Measurements from ENCODE around the gene COX10.
"Not testable (repeated sequence)": the region's sequence is repeated elsewhere in the genome, so short reads cannot be mapped to it uniquely, and the experiment has no call there.

COX10 gene

GRCh38 chr17:14165616-14166015, 96.3 kb downstream of the COX10 start:
- no peaks in the 10 kb centered on the region for H3K4me1 ChIP-seq (ENCODE audit: control insufficient read depth in 2 of 2, insufficient read depth in 2 of 2, low read length in 2 of 2)
- H3K9me3 ChIP-seq (ENCODE audit: control insufficient read depth in 2 of 2, low read length in 2 of 2) = peaks cover 0 to 5% of the 10 kb centered on the region in 2 donors
- no peaks in the 10 kb centered on the region for H3K27me3 ChIP-seq (ENCODE audit: control insufficient read depth in 2 of 2, insufficient read depth in 2 of 2, low read length in 2 of 2)
- no peak overlapping the region for H3K9ac ChIP-seq (ENCODE audit: low read depth in 1 of 2, low read length in 2 of 2)
- no peak overlapping the region for H3K4me3 ChIP-seq (ENCODE audit: low read length in 2 of 2)
- H3K36me3 ChIP-seq (ENCODE audit: control insufficient read depth in 2 of 2, insufficient read depth in 2 of 2, low read length in 2 of 2) = peaks cover 3% of the 10 kb centered on the region in 2 donors
- H3K27ac ChIP-seq (ENCODE audit: low read depth in 2 of 2, low read length in 2 of 2) = no peak overlapping the region

GRCh38 chr17:14167831-14168230, 98.5 kb downstream of the COX10 start:
- H3K9ac ChIP-seq (ENCODE audit: low read depth in 1 of 2, low read length in 2 of 2); H3K27me3 ChIP-seq (ENCODE audit: control insufficient read depth in 2 of 2, insufficient read depth in 2 of 2, low read length in 2 of 2); H3K9me3 ChIP-seq (ENCODE audit: control insufficient read depth in 2 of 2, low read length in 2 of 2); H3K27ac ChIP-seq (ENCODE audit: low read depth in 2 of 2, low read length in 2 of 2); H3K4me3 ChIP-seq (ENCODE audit: low read length in 2 of 2); H3K4me1 ChIP-seq (ENCODE audit: control insufficient read depth in 2 of 2, insufficient read depth in 2 of 2, low read length in 2 of 2); H3K36me3 ChIP-seq (ENCODE audit: control insufficient read depth in 2 of 2, insufficient read depth in 2 of 2, low read length in 2 of 2): not testable (repeated sequence)

GRCh38 chr17:14168582-14168981, 99.3 kb downstream of the COX10 start:
- no peak overlapping the region for H3K27ac ChIP-seq (ENCODE audit: low read depth in 2 of 2, low read length in 2 of 2)
- H3K9me3 ChIP-seq (ENCODE audit: control insufficient read depth in 2 of 2, low read length in 2 of 2) = peaks cover 0 to 5% of the 10 kb centered on the region in 2 donors

GRCh38 chr17:14169287-14169686, 100.0 kb downstream of the COX10 start:
- Histone ChIP-seq H3K4me1 (ENCODE audit: control insufficient read depth in 2 of 2, insufficient read depth in 2 of 2, low read length in 2 of 2) (no peaks in the 10 kb centered on the region), H3K9ac (ENCODE audit: low read depth in 1 of 2, low read length in 2 of 2) (no peak overlapping the region), H3K9me3 (ENCODE audit: control insufficient read depth in 2 of 2, low read length in 2 of 2) (peaks cover 0 to 5% of the 10 kb centered on the region in 2 donors), H3K36me3 (ENCODE audit: control insufficient read depth in 2 of 2, insufficient read depth in 2 of 2, low read length in 2 of 2) (peaks cover 3% of the 10 kb centered on the region in 2 donors), H3K4me3 (ENCODE audit: low read length in 2 of 2) (no peak overlapping the region), H3K27me3 (ENCODE audit: control insufficient read depth in 2 of 2, insufficient read depth in 2 of 2, low read length in 2 of 2) (no peaks in the 10 kb centered on the region), H3K27ac (ENCODE audit: low read depth in 2 of 2, low read length in 2 of 2) (no peak overlapping the region)

More at GRCh38 chr17:14168582-14168981, 99.3 kb downstream of the COX10 start:
- Histone ChIP-seq H3K4me3 (ENCODE audit: low read length in 2 of 2) (no peak overlapping the region), H3K36me3 (ENCODE audit: control insufficient read depth in 2 of 2, insufficient read depth in 2 of 2, low read length in 2 of 2) (peaks cover 3% of the 10 kb centered on the region in 2 donors), H3K4me1 (ENCODE audit: control insufficient read depth in 2 of 2, insufficient read depth in 2 of 2, low read length in 2 of 2) (no peaks in the 10 kb centered on the region), H3K9ac (ENCODE audit: low read depth in 1 of 2, low read length in 2 of 2) (no peak overlapping the region), H3K27me3 (ENCODE audit: control insufficient read depth in 2 of 2, insufficient read depth in 2 of 2, low read length in 2 of 2) (no peaks in the 10 kb centered on the region)

- no peaks in the 10 kb centered on the region for H3K27me3 ChIP-seq (ENCODE audit: control insufficient read depth in 2 of 2, insufficient read depth in 2 of 2, low read length in 2 of 2)
- H3K27ac ChIP-seq (ENCODE audit: low read depth in 2 of 2, low read length in 2 of 2) = no peak overlapping the region
- no peak overlapping the region for H3K9ac ChIP-seq (ENCODE audit: low read depth in 1 of 2, low read length in 2 of 2)
- H3K36me3 ChIP-seq (ENCODE audit: control insufficient read depth in 2 of 2, insufficient read depth in 2 of 2, low read length in 2 of 2) = peaks cover 0 to 3% of the 10 kb centered on the region in 2 donors
- H3K4me1 ChIP-seq (ENCODE audit: control insufficient read depth in 2 of 2, insufficient read depth in 2 of 2, low read length in 2 of 2) = no peaks in the 10 kb centered on the region
- H3K9me3 ChIP-seq (ENCODE audit: control insufficient read depth in 2 of 2, low read length in 2 of 2) = peaks cover 0 to 5% of the 10 kb centered on the region in 2 donors
- H3K4me3 ChIP-seq (ENCODE audit: low read length in 2 of 2) = no peak overlapping the region
Measured at GRCh38 chr17:14169901-14170300, 100.6 kb downstream of the COX10 start.

GRCh38 chr17:14176989-14177388, 107.7 kb downstream of the COX10 start:
- not testable (repeated sequence) for H3K27me3 ChIP-seq (ENCODE audit: control insufficient read depth in 2 of 2, insufficient read depth in 2 of 2, low read length in 2 of 2); H3K4me3 ChIP-seq (ENCODE audit: low read length in 2 of 2); H3K9ac ChIP-seq (ENCODE audit: low read depth in 1 of 2, low read length in 2 of 2); H3K9me3 ChIP-seq (ENCODE audit: control insufficient read depth in 2 of 2, low read length in 2 of 2); H3K4me1 ChIP-seq (ENCODE audit: control insufficient read depth in 2 of 2, insufficient read depth in 2 of 2, low read length in 2 of 2); H3K36me3 ChIP-seq (ENCODE audit: control insufficient read depth in 2 of 2, insufficient read depth in 2 of 2, low read length in 2 of 2); H3K27ac ChIP-seq (ENCODE audit: low read depth in 2 of 2, low read length in 2 of 2)

GRCh38 chr17:14177801-14178200, 108.5 kb downstream of the COX10 start:
- H3K27me3 ChIP-seq (ENCODE audit: control insufficient read depth in 2 of 2, insufficient read depth in 2 of 2, low read length in 2 of 2) = not testable (repeated sequence)

GRCh38 chr17:14179951-14180350, 110.6 kb downstream of the COX10 start:
- not testable (repeated sequence) for H3K27ac ChIP-seq (ENCODE audit: low read depth in 2 of 2, low read length in 2 of 2); H3K9ac ChIP-seq (ENCODE audit: low read depth in 1 of 2, low read length in 2 of 2); H3K36me3 ChIP-seq (ENCODE audit: control insufficient read depth in 2 of 2, insufficient read depth in 2 of 2, low read length in 2 of 2); H3K4me1 ChIP-seq (ENCODE audit: control insufficient read depth in 2 of 2, insufficient read depth in 2 of 2, low read length in 2 of 2); H3K9me3 ChIP-seq (ENCODE audit: control insufficient read depth in 2 of 2, low read length in 2 of 2); H3K27me3 ChIP-seq (ENCODE audit: control insufficient read depth in 2 of 2, insufficient read depth in 2 of 2, low read length in 2 of 2); H3K4me3 ChIP-seq (ENCODE audit: low read length in 2 of 2)

More at GRCh38 chr17:14177801-14178200, 108.5 kb downstream of the COX10 start:
- not testable (repeated sequence) for H3K4me3 ChIP-seq (ENCODE audit: low read length in 2 of 2); H3K9me3 ChIP-seq (ENCODE audit: control insufficient read depth in 2 of 2, low read length in 2 of 2); H3K36me3 ChIP-seq (ENCODE audit: control insufficient read depth in 2 of 2, insufficient read depth in 2 of 2, low read length in 2 of 2); H3K4me1 ChIP-seq (ENCODE audit: control insufficient read depth in 2 of 2, insufficient read depth in 2 of 2, low read length in 2 of 2); H3K27ac ChIP-seq (ENCODE audit: low read depth in 2 of 2, low read length in 2 of 2); H3K9ac ChIP-seq (ENCODE audit: low read depth in 1 of 2, low read length in 2 of 2)

- not testable (repeated sequence) for H3K9me3 ChIP-seq (ENCODE audit: control insufficient read depth in 2 of 2, low read length in 2 of 2); H3K4me1 ChIP-seq (ENCODE audit: control insufficient read depth in 2 of 2, insufficient read depth in 2 of 2, low read length in 2 of 2); H3K27me3 ChIP-seq (ENCODE audit: control insufficient read depth in 2 of 2, insufficient read depth in 2 of 2, low read length in 2 of 2); H3K4me3 ChIP-seq (ENCODE audit: low read length in 2 of 2); H3K9ac ChIP-seq (ENCODE audit: low read depth in 1 of 2, low read length in 2 of 2); H3K27ac ChIP-seq (ENCODE audit: low read depth in 2 of 2, low read length in 2 of 2); H3K36me3 ChIP-seq (ENCODE audit: control insufficient read depth in 2 of 2, insufficient read depth in 2 of 2, low read length in 2 of 2)
Measured at GRCh38 chr17:14182084-14182483, 112.8 kb downstream of the COX10 start.

GRCh38 chr17:14184536-14184935, 115.2 kb downstream of the COX10 start:
- not testable (repeated sequence) for H3K4me3 ChIP-seq (ENCODE audit: low read length in 2 of 2); H3K9me3 ChIP-seq (ENCODE audit: control insufficient read depth in 2 of 2, low read length in 2 of 2); H3K9ac ChIP-seq (ENCODE audit: low read depth in 1 of 2, low read length in 2 of 2); H3K27me3 ChIP-seq (ENCODE audit: control insufficient read depth in 2 of 2, insufficient read depth in 2 of 2, low read length in 2 of 2); H3K36me3 ChIP-seq (ENCODE audit: control insufficient read depth in 2 of 2, insufficient read depth in 2 of 2, low read length in 2 of 2); H3K4me1 ChIP-seq (ENCODE audit: control insufficient read depth in 2 of 2, insufficient read depth in 2 of 2, low read length in 2 of 2); H3K27ac ChIP-seq (ENCODE audit: low read depth in 2 of 2, low read length in 2 of 2)

GRCh38 chr17:14186443-14186842, 117.1 kb downstream of the COX10 start:
- not testable (repeated sequence) for H3K9me3 ChIP-seq (ENCODE audit: control insufficient read depth in 2 of 2, low read length in 2 of 2); H3K4me1 ChIP-seq (ENCODE audit: control insufficient read depth in 2 of 2, insufficient read depth in 2 of 2, low read length in 2 of 2); H3K4me3 ChIP-seq (ENCODE audit: low read length in 2 of 2); H3K9ac ChIP-seq (ENCODE audit: low read depth in 1 of 2, low read length in 2 of 2); H3K27ac ChIP-seq (ENCODE audit: low read depth in 2 of 2, low read length in 2 of 2); H3K27me3 ChIP-seq (ENCODE audit: control insufficient read depth in 2 of 2, insufficient read depth in 2 of 2, low read length in 2 of 2); H3K36me3 ChIP-seq (ENCODE audit: control insufficient read depth in 2 of 2, insufficient read depth in 2 of 2, low read length in 2 of 2)

Data from mucosa of rectum (tissue), 2 donors.